Measurements from ENCODE around the gene CCDC157. TPM values are rescaled to one million over a fixed set of nuclear protein-coding genes. Genes with fewer than 3 reads are reported as not detected.

Gene CCDC157
- total RNA-seq, 1 experiment from 2014 or later, result 1.4 TPM

GRCh38 chr22:30413745-30414524, 57.1 kb downstream of the CCDC157 start:
- no peak for DNase-seq (ENCODE audit: low spot score)

- no peak for DNase-seq (ENCODE audit: low spot score)
Measured at GRCh38 chr22:30414525-30415047, 57.8 kb downstream of the CCDC157 start.

- DNase-seq (ENCODE audit: low spot score), result no peak
Measured at GRCh38 chr22:30416403-30416802, 59.6 kb downstream of the CCDC157 start.

GRCh38 chr22:30416837-30417236, 60.0 kb downstream of the CCDC157 start:
- no peak for DNase-seq (ENCODE audit: low spot score)

GRCh38 chr22:30420347-30421125, 63.7 kb downstream of the CCDC157 start:
- DNase-seq (ENCODE audit: low spot score), result peak; percentile 35

GRCh38 chr22:30421695-30422480, 65.1 kb downstream of the CCDC157 start:
- no peak for DNase-seq (ENCODE audit: low spot score)

GRCh38 chr22:30422481-30423300, 65.9 kb downstream of the CCDC157 start:
- peak; percentile 83 for DNase-seq (ENCODE audit: low spot score)

- DNase-seq (ENCODE audit: low spot score), result peak; percentile 56
Measured at GRCh38 chr22:30423301-30423958, 66.6 kb downstream of the CCDC157 start.

- DNase-seq (ENCODE audit: low spot score), result peak; percentile 97
Measured at GRCh38 chr22:30423959-30424533, 67.2 kb downstream of the CCDC157 start.

- DNase-seq (ENCODE audit: low spot score), result no peak
Measured at GRCh38 chr22:30424534-30425326, 67.9 kb downstream of the CCDC157 start.

- DNase-seq (ENCODE audit: low spot score), result no peak
Measured at GRCh38 chr22:30425327-30425615, 68.5 kb downstream of the CCDC157 start.

GRCh38 chr22:30425616-30426387, 69.0 kb downstream of the CCDC157 start, which contains the start of gene MTFP1:
MTFP1 (plus strand) TSS chr22:30425768; CDS start chr22:30425880, 112 bp downstream.
- DNase-seq (ENCODE audit: low spot score), result peak; percentile 23

Other genes starting within 250 kb of the CCDC157 start
- 2.2 and 3.9 TPM in 2 replicates for gene LIF, start 110.2 kb upstream of the CCDC157 start, total RNA-seq (2014; rRNA removed; shearing (Covaris generic))
- gene OSM, start 90.2 kb upstream of the CCDC157 start, total RNA-seq (2014; rRNA removed; shearing (Covaris generic)), result not detected in 2 replicates
- 2.9 and 6.6 TPM in 2 replicates for gene CASTOR1, start 67.5 kb upstream of the CCDC157 start, total RNA-seq (2014; rRNA removed; shearing (Covaris generic))
- 7.5 and 8.4 TPM in 2 replicates for gene TBC1D10A, start 30.1 kb upstream of the CCDC157 start, total RNA-seq (2014; rRNA removed; shearing (Covaris generic))
- 14.5 and 45.6 TPM in 2 replicates for gene SF3A1, start 113 bp upstream of the CCDC157 start, total RNA-seq (2014; rRNA removed; shearing (Covaris generic))
- 5.1 and 6.4 TPM in 2 replicates for gene RNF215, start 30.4 kb downstream of the CCDC157 start, total RNA-seq (2014; rRNA removed; shearing (Covaris generic))
- 2.4 and 7.8 TPM in 2 replicates for gene SEC14L2, start 40.0 kb downstream of the CCDC157 start, total RNA-seq (2014; rRNA removed; shearing (Covaris generic))
- 45.6 and 47.0 TPM in 2 replicates for gene MTFP1, start 68.8 kb downstream of the CCDC157 start, total RNA-seq (2014; rRNA removed; shearing (Covaris generic))
- not detected in 2 replicates for gene SEC14L3, start 115.0 kb downstream of the CCDC157 start, total RNA-seq (2014; rRNA removed; shearing (Covaris generic))
- not detected in 2 replicates for gene SEC14L4, start 148.7 kb downstream of the CCDC157 start, total RNA-seq (2014; rRNA removed; shearing (Covaris generic))
- not detected in 2 replicates for gene SEC14L6, start 189.7 kb downstream of the CCDC157 start, total RNA-seq (2014; rRNA removed; shearing (Covaris generic))
- not detected in 2 replicates for gene GAL3ST1, start 217.7 kb downstream of the CCDC157 start, total RNA-seq (2014; rRNA removed; shearing (Covaris generic))
- gene PES1, start 234.9 kb downstream of the CCDC157 start, total RNA-seq (2014; rRNA removed; shearing (Covaris generic)), result 59.5 and 74.2 TPM in 2 replicates